ENCODE results near the gene LASP1. TPM values are rescaled to one million over a fixed set of nuclear protein-coding genes. Genes with fewer than 3 reads are reported as not detected.

LASP1 gene
- total RNA-seq, 1 experiment from 2014 or later: 137 TPM

DNA sequence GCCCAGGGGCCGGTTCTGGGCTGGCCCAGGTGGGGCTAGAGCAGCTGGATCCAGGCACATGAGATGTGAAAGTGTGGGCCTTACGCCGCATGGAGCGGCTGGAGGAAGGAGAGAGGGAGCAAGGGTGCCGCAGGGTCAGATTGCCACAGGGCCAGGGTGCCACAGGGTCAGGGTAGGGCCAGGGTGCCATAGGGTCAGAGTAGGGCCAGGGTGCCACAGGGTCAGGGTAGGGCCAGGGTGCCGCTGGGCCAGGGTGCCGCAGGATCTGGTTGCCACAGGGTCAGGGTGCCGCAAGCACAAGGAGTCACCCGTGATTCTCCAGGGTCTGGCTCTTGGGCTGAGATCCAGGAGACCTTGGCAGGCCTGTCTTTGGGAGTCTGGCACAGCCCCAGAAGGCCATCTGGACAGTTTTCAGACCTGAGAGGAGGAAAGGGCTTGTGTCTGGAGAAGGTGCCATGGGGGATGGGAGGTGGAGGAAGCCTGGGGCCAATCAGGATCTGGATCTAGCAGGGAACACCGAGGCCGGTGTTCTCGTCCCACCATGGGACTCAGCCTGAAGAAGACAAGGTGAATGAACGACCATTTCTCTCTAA, 42.5 kb downstream of the LASP1 start:
- POLR2A ChIA-PET: no interaction called here
- intact Hi-C loops (cut with micrococcal nuclease; ENCODE audit: unreplicated experiment): no loop called here

DNA sequence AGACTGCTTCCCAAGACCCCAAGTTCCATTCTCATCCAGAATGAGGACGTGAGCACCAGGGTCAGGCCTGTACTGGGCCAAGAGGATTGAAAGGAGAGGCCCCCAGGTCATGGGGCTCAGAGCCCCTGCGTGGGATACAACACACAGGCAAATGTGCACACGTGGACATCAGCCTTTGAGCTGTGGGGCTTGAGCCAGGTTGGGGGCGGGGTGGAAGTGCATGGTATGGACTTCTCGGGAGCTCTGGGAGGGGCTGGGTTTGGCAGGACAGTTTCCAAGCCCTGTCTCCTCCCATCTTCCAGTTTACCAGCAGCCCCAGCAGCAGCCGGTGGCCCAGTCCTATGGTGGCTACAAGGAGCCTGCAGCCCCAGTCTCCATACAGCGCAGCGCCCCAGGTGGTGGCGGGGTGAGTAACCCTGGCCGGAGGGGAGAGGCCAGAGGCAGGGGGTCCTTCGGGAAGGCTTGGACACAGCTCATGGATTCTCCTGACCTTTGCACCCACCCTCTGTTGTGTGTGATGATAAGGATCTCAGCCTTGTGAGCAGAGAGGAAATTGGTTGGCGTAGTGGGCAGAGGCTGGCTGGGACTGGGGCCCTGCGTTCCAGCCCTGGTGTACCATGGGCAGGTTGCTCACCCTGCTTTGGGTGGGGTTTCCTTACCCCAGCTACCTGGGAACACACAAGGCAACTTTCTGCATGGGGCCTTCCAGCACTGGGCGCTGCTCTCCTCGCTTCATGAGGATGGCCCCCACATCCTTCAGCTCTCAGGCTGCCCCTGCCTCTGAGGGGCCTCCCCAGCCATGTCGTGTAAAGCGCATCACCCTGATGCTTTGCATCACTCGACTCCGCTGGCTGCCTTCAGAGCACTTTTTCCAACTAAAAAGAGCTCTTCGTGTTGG, 45.1 kb downstream of the LASP1 start:
- TF ChIP-seq, protein P1, sequence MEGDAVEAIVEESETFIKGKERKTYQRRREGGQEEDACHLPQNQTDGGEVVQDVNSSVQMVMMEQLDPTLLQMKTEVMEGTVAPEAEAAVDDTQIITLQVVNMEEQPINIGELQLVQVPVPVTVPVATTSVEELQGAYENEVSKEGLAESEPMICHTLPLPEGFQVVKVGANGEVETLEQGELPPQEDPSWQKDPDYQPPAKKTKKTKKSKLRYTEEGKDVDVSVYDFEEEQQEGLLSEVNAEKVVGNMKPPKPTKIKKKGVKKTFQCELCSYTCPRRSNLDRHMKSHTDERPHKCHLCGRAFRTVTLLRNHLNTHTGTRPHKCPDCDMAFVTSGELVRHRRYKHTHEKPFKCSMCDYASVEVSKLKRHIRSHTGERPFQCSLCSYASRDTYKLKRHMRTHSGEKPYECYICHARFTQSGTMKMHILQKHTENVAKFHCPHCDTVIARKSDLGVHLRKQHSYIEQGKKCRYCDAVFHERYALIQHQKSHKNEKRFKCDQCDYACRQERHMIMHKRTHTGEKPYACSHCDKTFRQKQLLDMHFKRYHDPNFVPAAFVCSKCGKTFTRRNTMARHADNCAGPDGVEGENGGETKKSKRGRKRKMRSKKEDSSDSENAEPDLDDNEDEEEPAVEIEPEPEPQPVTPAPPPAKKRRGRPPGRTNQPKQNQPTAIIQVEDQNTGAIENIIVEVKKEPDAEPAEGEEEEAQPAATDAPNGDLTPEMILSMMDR (IDR thresholded peaks at IDR 0.05; ENCODE audit: insufficient read depth in 1 of 2, low read depth in 1 of 2, low read length in 1 of 2, severe bottlenecking in 1 of 2, unreplicated experiment in 1 of 2): peak in 1 of 2 experiments; percentile 24
- H3K27me3 Mint-ChIP-seq (ENCODE audit: insufficient read depth, unreplicated experiment): no peaks in the 10 kb centered on the region
- H3K36me3 ChIP-seq (ENCODE audit: control insufficient read depth, insufficient read depth, low read length): peaks cover 4% of the 10 kb centered on the region
- CTCF ChIA-PET: interaction anchor here (0.6 to 1.5 kb wide), 2 partner anchors 10 to 329 kb away, joined by 3 to 5 read pairs; no protein-coding TSS in a partner anchor
- no peak overlapping the region for H3K4me3 Mint-ChIP-seq (ENCODE audit: unreplicated experiment)
- no peaks in the 10 kb centered on the region for H3K9me3 Mint-ChIP-seq (ENCODE audit: unreplicated experiment)
- DNase-seq: peak in 1 of 2 experiments; percentile 45
- peaks cover 84% of the 10 kb centered on the region for H3K36me3 Mint-ChIP-seq (ENCODE audit: insufficient read depth, unreplicated experiment)
- H3K4me1 ChIP-seq: peaks cover 9% of the 10 kb centered on the region; the same call in 1 of the 2 replicates
- no TSS peak for BruUV-seq (replicated peaks)
- POLR2A ChIA-PET: interaction anchor here (0.5 kb wide), 1 partner anchor 45 kb away, joined by 3 read pairs; the partner anchor contains the start of gene LASP1
- H3K27me3 ChIP-seq (replicated peaks; ENCODE audit: control insufficient read depth, insufficient read depth, low read length): no peaks in the 10 kb centered on the region
- intact Hi-C loops (cut with micrococcal nuclease; ENCODE audit: unreplicated experiment): no loop called here
- H3K9me3 ChIP-seq: no peaks in the 10 kb centered on the region
- H3K4me1 Mint-ChIP-seq (ENCODE audit: low read depth, unreplicated experiment): no peaks in the 10 kb centered on the region
- peak overlapping the region; percentile 48 for H3K27ac Mint-ChIP-seq (ENCODE audit: unreplicated experiment)
- no peak overlapping the region for H3K4me3 ChIP-seq (ENCODE audit: low read depth, low read length)

More for the DNA sequence above, 42.5 kb downstream of the LASP1 start:
- Histone ChIP-seq H3K27me3 (replicated peaks; ENCODE audit: control insufficient read depth, insufficient read depth, low read length) (no peaks in the 10 kb centered on the region), H3K4me3 (ENCODE audit: low read depth, low read length) (no peak overlapping the region), H3K36me3 (ENCODE audit: control insufficient read depth, insufficient read depth, low read length) (peaks cover 6% of the 10 kb centered on the region), H3K9me3 (no peaks in the 10 kb centered on the region), H3K4me1 (peaks cover 9% of the 10 kb centered on the region; the same call in 1 of the 2 replicates)
- Mint-ChIP-seq H3K36me3 (ENCODE audit: insufficient read depth, unreplicated experiment) (peaks cover 76% of the 10 kb centered on the region), H3K27ac (ENCODE audit: unreplicated experiment) (peak overlapping the region; percentile 18), H3K27me3 (ENCODE audit: insufficient read depth, unreplicated experiment) (no peaks in the 10 kb centered on the region), H3K4me1 (ENCODE audit: low read depth, unreplicated experiment) (no peaks in the 10 kb centered on the region), H3K9me3 (ENCODE audit: unreplicated experiment) (no peaks in the 10 kb centered on the region), H3K4me3 (ENCODE audit: unreplicated experiment) (no peak overlapping the region)
- BruUV-seq (replicated peaks): no TSS peak
- TF ChIP-seq, protein P1 (IDR thresholded peaks at IDR 0.05; ENCODE audit: insufficient read depth in 1 of 2, low read depth in 1 of 2, low read length in 1 of 2, severe bottlenecking in 1 of 2, unreplicated experiment in 1 of 2): no peak
- CTCF ChIA-PET: no interaction called here
- DNase-seq: peak in 1 of 2 experiments; percentile 24

DNA sequence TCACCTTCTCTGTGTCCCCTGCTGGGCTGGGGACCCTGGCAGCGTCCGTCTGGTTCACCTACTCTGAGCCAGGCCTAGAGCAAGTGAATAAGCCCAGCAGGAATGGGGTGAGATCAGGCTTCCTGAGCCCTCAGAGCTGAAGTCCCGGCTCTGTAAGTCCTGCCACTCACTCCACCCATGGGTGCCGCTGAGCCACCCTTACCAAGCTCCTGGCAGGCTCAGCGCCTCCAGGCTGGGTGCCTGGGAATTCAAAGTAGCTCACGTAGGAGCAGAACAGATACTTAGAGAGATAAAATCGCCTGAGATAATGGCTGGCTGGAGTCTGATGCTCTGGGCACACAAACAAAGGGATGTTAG, 45.8 kb downstream of the LASP1 start:
- POLR2A ChIA-PET: interaction anchor here (0.5 kb wide), 1 partner anchor 46 kb away, joined by 3 read pairs; the partner anchor contains the start of gene LASP1
- H3K36me3 Mint-ChIP-seq (ENCODE audit: insufficient read depth, unreplicated experiment): peaks cover 84% of the 10 kb centered on the region
- H3K36me3 ChIP-seq (ENCODE audit: control insufficient read depth, insufficient read depth, low read length): peaks cover 5% of the 10 kb centered on the region
- H3K27me3 Mint-ChIP-seq (ENCODE audit: insufficient read depth, unreplicated experiment): no peaks in the 10 kb centered on the region
- no peak overlapping the region for H3K27ac Mint-ChIP-seq (ENCODE audit: unreplicated experiment)
- peaks cover 9% of the 10 kb centered on the region; the same call in 1 of the 2 replicates for H3K4me1 ChIP-seq
- no peaks in the 10 kb centered on the region for H3K9me3 Mint-ChIP-seq (ENCODE audit: unreplicated experiment)
- BruUV-seq (replicated peaks): no TSS peak
- TF ChIP-seq, protein P1 (IDR thresholded peaks at IDR 0.05; ENCODE audit: insufficient read depth in 1 of 2, low read depth in 1 of 2, low read length in 1 of 2, severe bottlenecking in 1 of 2, unreplicated experiment in 1 of 2): no peak
- intact Hi-C loops (cut with micrococcal nuclease; ENCODE audit: unreplicated experiment): no loop called here
- H3K27me3 ChIP-seq (replicated peaks; ENCODE audit: control insufficient read depth, insufficient read depth, low read length): no peaks in the 10 kb centered on the region
- H3K4me3 ChIP-seq (ENCODE audit: low read depth, low read length): no peak overlapping the region
- H3K9me3 ChIP-seq: no peaks in the 10 kb centered on the region
- H3K4me3 Mint-ChIP-seq (ENCODE audit: unreplicated experiment): no peak overlapping the region
- CTCF ChIA-PET: interaction anchor here (0.6 kb wide), 1 partner anchor 9 kb away, joined by 3 read pairs; no protein-coding TSS in a partner anchor
- no peaks in the 10 kb centered on the region for H3K4me1 Mint-ChIP-seq (ENCODE audit: low read depth, unreplicated experiment)
- DNase-seq: no peak
